ENCODE data around the gene NLRP1. TPM values are rescaled to one million over a fixed set of nuclear protein-coding genes. Genes with fewer than 3 reads are reported as not detected.

Gene NLRP1
- total RNA-seq, 1 experiment from 2014 or later, result 33.5 TPM

- H3K27ac Mint-ChIP-seq (ENCODE audit: low read depth, unreplicated experiment), result no peak overlapping the region
- ChIA-PET CTCF (interaction anchor here (0.6 to 0.7 kb wide), 4 partner anchors 10 to 1217 kb away, joined by 3 to 5 read pairs (median 4); no protein-coding TSS in a partner anchor), POLR2A (interaction anchor here (0.6 kb wide), 2 partner anchors 51 to 905 kb away, joined by 3 read pairs; partner anchors contain the start of gene NLRP1)
- peaks cover 30% of the 10 kb centered on the region for H3K36me3 Mint-ChIP-seq (ENCODE audit: insufficient read depth, unreplicated experiment)
- no peaks in the 10 kb centered on the region for H3K9me3 Mint-ChIP-seq (ENCODE audit: unreplicated experiment)
- no peak for TF ChIP-seq CTCF (IDR thresholded peaks at IDR 0.05; ENCODE audit: unreplicated experiment)
- no peak for DNase-seq (ENCODE audit: unreplicated experiment)
- H3K4me3 Mint-ChIP-seq (ENCODE audit: unreplicated experiment), result no peak overlapping the region
- intact Hi-C loops (cut with micrococcal nuclease), result no loop called here
- H3K27me3 Mint-ChIP-seq (ENCODE audit: insufficient read depth, unreplicated experiment), result no peaks in the 10 kb centered on the region
- no peaks in the 10 kb centered on the region for H3K4me1 Mint-ChIP-seq (ENCODE audit: insufficient read depth, unreplicated experiment)
- BruUV-seq (replicated peaks), result no TSS peak
Observed at GRCh38 chr17:5533486-5534315, 50.6 kb downstream of the NLRP1 start.

- ChIA-PET POLR2A (no interaction called here), CTCF (interaction anchor here (0.7 kb wide), 1 partner anchor 1097 kb away, joined by 5 read pairs; no protein-coding TSS in a partner anchor)
- no peak for DNase-seq (ENCODE audit: unreplicated experiment)
- intact Hi-C loops (cut with micrococcal nuclease), result no loop called here
- Mint-ChIP-seq H3K27ac (ENCODE audit: low read depth, unreplicated experiment) (no peak overlapping the region), H3K4me3 (ENCODE audit: unreplicated experiment) (no peak overlapping the region), H3K36me3 (ENCODE audit: insufficient read depth, unreplicated experiment) (peaks cover 30% of the 10 kb centered on the region), H3K4me1 (ENCODE audit: insufficient read depth, unreplicated experiment) (peaks cover 6% of the 10 kb centered on the region), H3K27me3 (ENCODE audit: insufficient read depth, unreplicated experiment) (no peaks in the 10 kb centered on the region), H3K9me3 (ENCODE audit: unreplicated experiment) (no peaks in the 10 kb centered on the region)
- BruUV-seq (replicated peaks), result no TSS peak
- TF ChIP-seq CTCF (IDR thresholded peaks at IDR 0.05; ENCODE audit: unreplicated experiment), result no peak
Observed at GRCh38 chr17:5532581-5532980, 51.7 kb downstream of the NLRP1 start.

- Mint-ChIP-seq H3K27ac (ENCODE audit: low read depth, unreplicated experiment) (no peak overlapping the region), H3K27me3 (ENCODE audit: insufficient read depth, unreplicated experiment) (no peaks in the 10 kb centered on the region), H3K9me3 (ENCODE audit: unreplicated experiment) (no peaks in the 10 kb centered on the region), H3K4me1 (ENCODE audit: insufficient read depth, unreplicated experiment) (peaks cover 6% of the 10 kb centered on the region), H3K4me3 (ENCODE audit: unreplicated experiment) (no peak overlapping the region), H3K36me3 (ENCODE audit: insufficient read depth, unreplicated experiment) (peaks cover 24% of the 10 kb centered on the region)
- CTCF ChIA-PET, result interaction anchor here (1.0 kb wide), 1 partner anchor 905 kb away, joined by 4 read pairs; no protein-coding TSS in a partner anchor
- intact Hi-C loops (cut with micrococcal nuclease), result no loop called here
- TF ChIP-seq CTCF (IDR thresholded peaks at IDR 0.05; ENCODE audit: unreplicated experiment), result no peak
- DNase-seq (ENCODE audit: unreplicated experiment), result no peak
- BruUV-seq (replicated peaks), result no TSS peak
- POLR2A ChIA-PET, result no interaction called here
Observed at GRCh38 chr17:5531085-5531418, 53.3 kb downstream of the NLRP1 start.

GRCh38 chr17:5530265-5531084, 53.8 kb downstream of the NLRP1 start:
- no peaks in the 10 kb centered on the region for H3K27me3 Mint-ChIP-seq (ENCODE audit: insufficient read depth, unreplicated experiment)
- no TSS peak for BruUV-seq (replicated peaks)
- TF ChIP-seq CTCF (IDR thresholded peaks at IDR 0.05; ENCODE audit: unreplicated experiment), result no peak

More at GRCh38 chr17:5530265-5531084, 53.8 kb downstream of the NLRP1 start:
- Mint-ChIP-seq H3K4me1 (ENCODE audit: insufficient read depth, unreplicated experiment) (peaks cover 6% of the 10 kb centered on the region), H3K4me3 (ENCODE audit: unreplicated experiment) (no peak overlapping the region), H3K27ac (ENCODE audit: low read depth, unreplicated experiment) (no peak overlapping the region), H3K9me3 (ENCODE audit: unreplicated experiment) (no peaks in the 10 kb centered on the region), H3K36me3 (ENCODE audit: insufficient read depth, unreplicated experiment) (peaks cover 28% of the 10 kb centered on the region)
- CTCF ChIA-PET, result interaction anchor here (0.7 kb wide), 1 partner anchor 34 kb away, joined by 3 read pairs; no protein-coding TSS in a partner anchor
- no peak for DNase-seq (ENCODE audit: unreplicated experiment)
- POLR2A ChIA-PET, result no interaction called here
- intact Hi-C loops (cut with micrococcal nuclease), result no loop called here

Data from MCF 10A (cell line).